SHP77 treated with DMSO at 0.1 percent for 48 hours (cell line): ENCODE data around the gene MYL6.
"Not testable (repeated sequence)": the region's sequence is repeated elsewhere in the genome, so short reads cannot be mapped to it uniquely, and the experiment has no call there.

ENCODE experiments used
- DNase-seq: peaks from one replicate; lab custom pipeline; 2025; lab: John Stamatoyannopoulos, UW

MYL6 gene

GRCh38 chr12:56156464-56157200, 1.5 kb upstream of the MYL6 start:
- DNase-seq = not testable (repeated sequence)

DNA sequence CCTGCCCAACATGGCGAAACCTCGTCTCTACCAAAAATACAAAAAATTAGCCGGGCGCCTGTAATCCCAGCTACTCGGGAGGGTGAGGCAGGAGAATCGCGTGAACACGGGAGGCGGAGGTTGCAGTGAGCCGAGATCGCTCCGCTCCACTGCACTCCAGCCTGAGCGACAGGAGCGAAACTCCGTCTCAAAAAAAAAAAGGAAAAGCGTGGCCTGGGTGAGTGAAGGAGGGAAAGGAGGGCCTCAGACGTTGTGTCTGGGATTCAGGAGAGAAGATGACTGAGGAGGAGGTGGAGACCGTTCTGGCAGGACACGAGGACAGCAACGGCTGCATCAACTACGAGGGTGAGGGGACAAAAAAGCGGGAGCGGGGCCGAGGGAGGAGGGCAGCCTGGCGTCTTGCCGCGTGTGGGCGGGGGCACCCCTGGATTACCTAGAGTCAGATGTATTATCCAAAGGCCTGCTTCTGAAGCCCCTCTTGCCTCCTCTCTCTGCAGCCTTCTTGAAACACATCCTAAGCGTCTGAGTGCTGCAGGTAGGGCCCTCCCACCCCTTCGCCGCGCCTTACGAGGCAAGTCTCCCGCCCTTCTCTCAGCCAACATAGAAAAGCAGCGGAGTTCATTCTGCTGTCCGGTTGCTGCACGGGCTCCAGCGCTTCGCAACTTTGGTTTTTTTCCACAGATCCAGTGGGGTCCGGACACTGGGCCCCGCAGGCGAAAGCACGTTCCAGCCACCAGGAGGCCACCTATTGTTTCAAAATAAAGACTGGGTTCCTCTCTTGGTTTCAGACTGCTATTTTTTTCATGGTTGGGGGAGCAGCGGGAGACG, 744 bp upstream of the MYL6 start:
- DNase-seq = peak; percentile 44

GRCh38 chr12:56158926-56159461, 835 bp downstream of the MYL6 start:
- no peak for DNase-seq

DNA sequence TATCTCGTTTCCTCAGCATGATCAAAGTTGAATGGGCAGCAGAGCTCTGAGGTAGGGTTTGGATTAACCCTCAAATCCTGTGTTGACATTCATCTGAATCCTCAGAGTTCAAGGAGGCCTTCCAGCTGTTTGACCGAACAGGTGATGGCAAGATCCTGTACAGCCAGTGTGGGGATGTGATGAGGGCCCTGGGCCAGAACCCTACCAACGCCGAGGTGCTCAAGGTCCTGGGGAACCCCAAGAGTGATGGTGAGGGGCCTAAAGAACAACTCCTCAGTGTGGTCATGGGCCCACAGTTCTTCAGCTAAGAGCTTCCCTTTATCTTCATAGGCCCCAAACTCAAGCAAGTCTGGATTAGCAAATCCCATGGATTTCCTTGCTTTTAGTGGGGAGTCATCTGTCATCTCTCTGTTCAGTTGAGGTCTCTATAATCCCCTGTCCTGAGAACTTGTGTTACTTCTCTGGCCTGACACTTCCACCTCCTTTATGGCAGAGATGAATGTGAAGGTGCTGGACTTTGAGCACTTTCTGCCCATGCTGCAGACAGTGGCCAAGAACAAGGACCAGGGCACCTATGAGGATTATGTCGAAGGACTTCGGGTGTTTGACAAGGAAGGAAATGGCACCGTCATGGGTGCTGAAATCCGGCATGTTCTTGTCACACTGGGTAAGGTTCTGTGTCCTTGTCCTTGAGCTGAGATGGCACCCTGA, 1.5 kb downstream of the MYL6 start:
- DNase-seq = no peak

DNA sequence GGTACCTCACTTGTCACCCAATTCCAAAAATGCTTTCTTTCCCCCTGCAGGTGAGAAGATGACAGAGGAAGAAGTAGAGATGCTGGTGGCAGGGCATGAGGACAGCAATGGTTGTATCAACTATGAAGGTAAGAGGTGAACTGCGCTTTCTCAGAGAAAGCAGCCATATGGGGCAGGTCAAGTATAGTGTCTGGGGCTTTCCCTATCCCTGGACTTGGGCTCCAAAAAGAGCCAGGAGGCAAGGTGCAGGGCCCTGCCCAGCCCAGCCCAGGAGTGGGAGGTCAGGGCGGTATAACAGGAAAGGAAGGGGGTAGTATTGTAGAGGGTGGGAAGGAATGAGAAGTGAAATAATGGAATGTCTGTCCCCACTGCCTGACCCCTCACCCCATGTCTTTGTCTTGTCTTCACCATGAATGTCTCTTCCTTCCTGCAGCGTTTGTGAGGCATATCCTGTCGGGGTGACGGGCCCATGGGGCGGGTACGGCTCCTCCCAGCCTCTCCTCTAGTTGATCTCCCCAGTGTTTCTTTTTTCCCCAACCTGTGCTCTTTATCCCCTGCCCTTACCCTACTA, 2.1 kb downstream of the MYL6 start:
- DNase-seq = no peak

DNA sequence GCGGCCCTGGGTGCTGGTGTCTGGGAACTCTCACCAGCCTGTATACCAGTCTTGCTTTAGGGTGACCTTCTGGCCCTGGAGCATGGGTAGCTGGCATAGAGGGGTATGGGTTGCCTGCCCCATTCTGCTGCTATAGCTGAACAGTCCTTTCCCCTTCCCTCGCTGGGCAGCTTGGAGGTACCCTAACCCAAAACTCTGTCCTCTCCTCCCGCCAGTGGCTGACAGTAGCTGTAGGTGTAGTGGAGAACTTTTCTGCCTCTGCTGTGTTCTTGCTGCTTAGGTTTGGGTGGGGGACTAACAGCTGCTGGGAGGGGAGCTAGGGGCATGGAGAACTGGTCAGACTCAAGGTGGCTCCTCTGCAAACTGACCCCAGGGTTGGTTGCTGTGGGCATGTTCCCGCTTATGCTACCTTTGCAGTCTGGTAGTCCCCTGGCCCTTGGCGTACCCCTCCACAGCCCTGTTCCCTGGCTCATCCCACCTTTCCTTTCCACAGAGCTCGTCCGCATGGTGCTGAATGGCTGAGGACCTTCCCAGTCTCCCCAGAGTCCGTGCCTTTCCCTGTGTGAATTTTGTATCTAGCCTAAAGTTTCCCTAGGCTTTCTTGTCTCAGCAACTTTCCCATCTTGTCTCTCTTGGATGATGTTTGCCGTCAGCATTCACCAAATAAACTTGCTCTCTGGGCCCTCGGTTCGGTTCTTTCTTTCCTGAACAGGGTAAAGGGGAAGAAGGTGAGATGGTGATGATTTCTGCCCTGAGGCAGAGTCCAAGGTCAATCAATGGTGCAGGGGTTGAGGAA, 2.9 kb downstream of the MYL6 start:
- no peak for DNase-seq

DNA sequence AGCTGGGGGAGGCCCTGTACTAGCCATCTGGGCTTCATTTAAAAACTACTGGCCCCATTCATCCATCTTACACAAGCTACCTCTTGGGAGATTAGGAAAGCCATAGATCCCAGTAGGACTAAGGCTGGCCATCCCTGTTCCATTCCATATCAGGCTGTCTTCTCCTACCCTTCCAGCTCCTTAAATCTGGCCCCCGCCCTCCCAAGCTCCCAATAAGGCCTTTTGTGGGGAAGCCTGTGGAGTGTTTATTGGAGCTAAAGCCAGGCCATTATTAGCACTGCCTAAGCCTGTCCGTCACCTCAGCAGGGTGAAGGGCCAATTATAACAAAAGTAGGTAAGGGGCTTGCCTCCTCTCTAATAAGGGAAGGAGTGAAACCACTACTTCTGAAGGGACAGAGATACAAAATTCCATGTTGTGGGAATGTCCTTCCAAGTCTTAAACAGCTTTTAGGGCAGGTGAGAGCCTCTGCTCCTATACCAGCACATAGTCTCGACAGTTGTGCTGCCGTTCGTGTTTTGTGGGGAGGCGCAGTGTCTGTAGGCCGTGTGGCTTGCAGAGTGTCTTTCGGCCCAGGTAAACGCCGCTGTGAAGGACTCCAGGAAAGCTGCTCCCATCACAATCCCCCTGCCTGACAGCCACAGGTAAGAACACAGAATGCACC, 3.7 kb downstream of the MYL6 start:
- no peak for DNase-seq

DNA sequence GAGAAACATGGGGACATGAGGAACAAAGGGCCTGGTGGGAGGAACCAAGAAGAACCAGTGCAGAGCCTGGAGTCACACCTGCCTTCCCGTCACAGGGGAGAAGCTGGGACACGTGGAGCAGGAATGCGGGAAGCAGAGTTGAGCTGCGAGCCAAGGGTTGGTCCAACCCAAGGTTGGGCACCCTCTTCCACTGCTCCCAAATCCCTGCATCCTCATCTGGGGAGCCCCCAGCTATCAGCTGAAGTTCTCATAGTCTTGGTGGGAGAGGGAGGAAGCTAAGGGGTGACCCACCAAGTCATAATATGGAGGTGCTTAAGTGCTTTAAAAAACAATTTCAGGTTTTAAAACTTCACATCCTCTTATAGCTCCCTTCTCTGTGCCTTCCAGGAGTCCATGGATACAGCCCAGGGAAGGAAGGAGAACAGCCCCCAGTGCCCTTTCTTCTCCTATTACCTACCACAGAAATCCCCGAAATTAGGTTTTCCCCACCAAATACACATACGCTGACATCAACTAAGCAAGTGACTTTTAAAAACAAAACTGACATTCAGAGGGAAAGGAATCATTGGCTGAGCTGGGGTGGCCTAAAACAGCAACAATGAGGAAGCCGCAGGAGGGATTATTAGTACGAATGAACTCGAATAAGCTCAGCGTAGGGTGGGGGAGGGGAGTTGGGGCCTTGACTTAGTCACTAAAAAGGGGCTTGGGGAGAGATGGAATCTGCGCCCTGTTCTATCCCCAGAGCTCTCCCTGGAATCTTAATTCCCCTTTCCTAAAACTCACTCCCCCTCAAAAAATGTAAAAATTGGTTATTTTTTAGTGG, 4.5 kb downstream of the MYL6 start:
- no peak for DNase-seq

DNA sequence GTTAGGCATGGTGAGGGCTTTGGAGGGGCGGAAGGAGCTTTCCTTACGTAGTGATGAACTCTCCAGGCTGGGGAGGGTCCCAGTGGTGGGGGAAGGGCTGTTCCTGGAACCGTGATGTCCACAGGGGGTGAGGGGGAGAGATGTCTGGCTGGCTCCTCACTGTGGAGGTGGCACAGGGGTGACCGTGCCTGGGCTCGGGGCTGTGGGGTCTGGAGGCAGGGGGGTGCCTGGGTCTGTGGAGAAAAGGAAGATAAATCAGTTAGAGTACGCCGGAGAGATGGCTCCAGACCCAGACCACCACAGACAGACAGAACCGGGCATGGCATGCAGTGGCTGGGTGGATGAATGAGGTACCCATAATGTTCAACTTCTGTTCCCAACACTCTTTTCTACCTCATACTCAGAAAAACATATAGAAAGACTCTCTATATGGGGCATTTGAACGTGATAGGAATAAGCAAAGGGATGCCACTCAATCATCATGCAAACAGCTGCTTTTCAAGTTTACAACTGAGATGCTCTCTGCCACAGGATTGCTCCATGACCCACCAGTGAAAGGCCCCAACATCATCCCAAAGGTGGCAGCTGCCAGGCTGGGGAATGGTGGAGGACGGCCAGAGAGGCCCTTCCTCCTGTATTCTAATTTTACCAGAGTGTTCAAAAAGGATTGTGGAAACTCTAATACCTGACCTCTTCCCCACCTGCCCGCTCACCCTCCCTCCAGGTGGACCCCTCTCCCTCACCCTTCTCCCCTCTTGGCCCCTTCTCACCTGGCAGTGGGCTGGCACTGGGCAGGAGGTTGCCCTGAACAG, 5.6 kb downstream of the MYL6 start:
- DNase-seq = no peak

- no peak for DNase-seq
Observed at GRCh38 chr12:56164345-56164729, 6.2 kb downstream of the MYL6 start.

GRCh38 chr12:56165369-56165768, 7.2 kb downstream of the MYL6 start:
- no peak for DNase-seq

GRCh38 chr12:56169229-56169759, 11.1 kb downstream of the MYL6 start:
- DNase-seq = no peak

- no peak for DNase-seq
Observed at GRCh38 chr12:56172839-56173238, 14.7 kb downstream of the MYL6 start.

- no peak for DNase-seq
Observed at GRCh38 chr12:56178347-56178746, 20.2 kb downstream of the MYL6 start.

DNA sequence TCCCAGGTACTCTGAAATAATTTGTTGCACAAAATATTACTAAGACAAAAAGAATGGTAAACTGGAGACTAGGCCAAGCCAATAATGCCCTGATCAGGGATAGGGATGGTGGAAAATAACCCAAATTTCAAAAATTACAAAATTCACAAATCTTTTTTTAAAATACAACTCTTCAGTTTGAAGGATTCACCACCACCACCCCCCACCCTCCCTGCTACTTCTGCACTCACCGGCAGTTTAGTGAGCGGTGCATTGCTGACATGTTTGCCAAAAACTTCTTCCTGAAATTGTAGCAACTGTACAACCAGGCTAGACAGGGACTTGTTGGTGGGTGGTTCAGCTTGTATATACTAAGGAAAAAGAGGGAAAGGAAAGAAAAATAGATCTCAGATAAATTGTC, 28.8 kb downstream of the MYL6 start:
- DNase-seq = no peak

- no peak for DNase-seq
Observed at GRCh38 chr12:56188131-56188777, 30.1 kb downstream of the MYL6 start.

DNA sequence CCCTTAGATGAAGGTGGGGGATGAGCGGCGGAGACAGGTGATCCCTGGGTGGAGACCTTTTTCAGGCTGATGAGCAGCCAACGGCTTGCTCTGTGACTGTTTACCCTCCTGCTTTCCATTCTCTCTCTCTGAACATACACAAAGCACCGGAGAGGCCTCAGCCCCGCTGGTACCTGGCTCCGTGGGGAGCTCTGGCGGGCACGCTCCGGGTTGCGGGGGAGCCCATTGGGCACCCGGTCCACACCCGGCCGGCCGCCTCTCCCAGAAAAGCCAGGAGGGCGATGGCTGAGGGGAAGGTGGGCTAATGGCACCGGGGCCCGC, 30.6 kb downstream of the MYL6 start:
- no peak for DNase-seq

GRCh38 chr12:56189099-56189917, 31.1 kb downstream of the MYL6 start, which contains the start of gene SMARCC2:
Gene SMARCC2, minus strand, starts transcription at chr12:56189483. Its CDS starts 22 bp downstream, at chr12:56189461.
- DNase-seq = peak; percentile 73
